ENCODE results near the gene PLGRKT. TPM values are rescaled to one million over a fixed set of nuclear protein-coding genes. Genes with fewer than 3 reads are reported as not detected.
"Not testable (repeated sequence)": the region's sequence is repeated elsewhere in the genome, so short reads cannot be mapped to it uniquely, and the experiment has no call there.

PLGRKT gene
- total RNA-seq, 1 donor from 2014 or later, result 12.4 TPM

- ATAC-seq (no peak), DNase-seq (ENCODE audit: low spot score) (no peak)
Observed at GRCh38 chr9:5453004-5453403, 15.3 kb upstream of the PLGRKT start.

DNA sequence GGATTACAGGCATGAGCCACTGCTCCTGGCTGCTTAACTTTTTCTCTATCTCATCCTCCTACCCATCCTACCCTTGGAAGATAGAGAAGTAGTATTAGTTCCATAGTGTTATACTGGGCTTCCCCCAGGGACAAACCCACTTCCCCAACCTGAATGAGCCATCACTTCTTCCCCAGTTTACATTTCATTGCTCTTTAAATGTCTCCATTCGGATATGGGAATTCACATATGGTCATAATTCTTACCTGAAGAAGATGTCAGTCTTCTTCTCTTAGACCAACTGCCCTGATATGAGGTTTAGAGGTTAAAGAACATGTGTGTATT, 14.5 kb upstream of the PLGRKT start:
- DNase-seq (ENCODE audit: low spot score) (no peak), ATAC-seq (no peak)

DNA sequence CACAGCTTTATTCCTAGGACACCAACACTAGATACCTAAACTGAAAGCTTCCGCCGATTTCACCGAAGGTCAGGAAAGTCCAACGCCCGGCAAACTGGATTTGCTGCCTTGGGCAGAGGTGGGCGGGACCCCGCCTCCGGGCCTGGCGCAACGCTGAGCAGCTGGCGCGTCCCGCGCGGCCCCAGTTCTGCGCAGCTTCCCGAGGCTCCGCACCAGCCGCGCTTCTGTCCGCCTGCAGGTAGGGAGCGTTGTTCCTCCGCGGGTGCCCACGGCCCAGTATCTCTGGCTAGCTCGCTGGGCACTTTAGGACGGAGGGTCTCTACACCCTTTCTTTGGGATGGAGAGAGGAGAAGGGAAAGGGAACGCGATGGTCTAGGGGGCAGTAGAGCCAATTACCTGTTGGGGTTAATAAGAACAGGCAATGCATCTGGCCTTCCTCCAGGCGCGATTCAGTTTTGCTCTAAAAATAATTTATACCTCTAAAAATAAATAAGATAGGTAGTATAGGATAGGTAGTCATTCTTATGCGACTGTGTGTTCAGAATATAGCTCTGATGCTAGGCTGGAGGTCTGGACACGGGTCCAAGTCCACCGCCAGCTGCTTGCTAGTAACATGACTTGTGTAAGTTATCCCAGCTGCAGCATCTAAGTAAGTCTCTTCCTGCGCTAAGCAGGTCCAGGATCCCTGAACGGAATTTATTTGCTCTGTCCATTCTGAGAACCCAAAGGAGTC, 12.8 kb upstream of the PLGRKT start, which contains the start of gene CD274:
Gene CD274, plus strand, starts transcription at position 184 of the 733 bp plus-strand sequence. CDS start 5,572 bp downstream, outside the sequence.
- peak; percentile 99 for ATAC-seq
- peak; percentile 97 for DNase-seq (ENCODE audit: low spot score)

- ATAC-seq, result no peak
- DNase-seq (ENCODE audit: low spot score), result no peak
Observed at GRCh38 chr9:5449521-5450358, 12.0 kb upstream of the PLGRKT start.

GRCh38 chr9:5448461-5449435, 11.0 kb upstream of the PLGRKT start:
- ATAC-seq (no peak), DNase-seq (ENCODE audit: low spot score) (no peak)

GRCh38 chr9:5448016-5448415, 10.3 kb upstream of the PLGRKT start:
- no peak for ATAC-seq
- no peak for DNase-seq (ENCODE audit: low spot score)

DNA sequence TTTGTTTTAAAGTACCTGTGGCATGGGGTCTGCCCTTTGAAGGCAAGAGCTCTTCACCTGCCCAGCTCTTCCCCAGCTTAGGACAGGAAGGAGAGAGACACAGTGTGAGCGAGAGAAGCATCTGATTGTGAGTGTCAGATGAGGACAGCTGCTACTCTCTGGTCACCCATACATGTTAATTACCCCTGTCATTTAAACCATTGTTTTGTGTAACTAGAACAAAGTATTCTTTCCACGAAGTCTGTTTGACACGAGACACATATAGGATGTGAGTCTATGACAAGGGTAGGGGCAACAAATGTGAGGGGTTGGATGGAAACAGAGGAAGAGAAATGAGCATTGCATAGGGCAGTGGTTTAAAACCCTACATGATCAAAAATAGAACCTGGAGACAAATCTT, 9.6 kb upstream of the PLGRKT start:
- DNase-seq (ENCODE audit: low spot score), result no peak
- ATAC-seq, result no peak

DNA sequence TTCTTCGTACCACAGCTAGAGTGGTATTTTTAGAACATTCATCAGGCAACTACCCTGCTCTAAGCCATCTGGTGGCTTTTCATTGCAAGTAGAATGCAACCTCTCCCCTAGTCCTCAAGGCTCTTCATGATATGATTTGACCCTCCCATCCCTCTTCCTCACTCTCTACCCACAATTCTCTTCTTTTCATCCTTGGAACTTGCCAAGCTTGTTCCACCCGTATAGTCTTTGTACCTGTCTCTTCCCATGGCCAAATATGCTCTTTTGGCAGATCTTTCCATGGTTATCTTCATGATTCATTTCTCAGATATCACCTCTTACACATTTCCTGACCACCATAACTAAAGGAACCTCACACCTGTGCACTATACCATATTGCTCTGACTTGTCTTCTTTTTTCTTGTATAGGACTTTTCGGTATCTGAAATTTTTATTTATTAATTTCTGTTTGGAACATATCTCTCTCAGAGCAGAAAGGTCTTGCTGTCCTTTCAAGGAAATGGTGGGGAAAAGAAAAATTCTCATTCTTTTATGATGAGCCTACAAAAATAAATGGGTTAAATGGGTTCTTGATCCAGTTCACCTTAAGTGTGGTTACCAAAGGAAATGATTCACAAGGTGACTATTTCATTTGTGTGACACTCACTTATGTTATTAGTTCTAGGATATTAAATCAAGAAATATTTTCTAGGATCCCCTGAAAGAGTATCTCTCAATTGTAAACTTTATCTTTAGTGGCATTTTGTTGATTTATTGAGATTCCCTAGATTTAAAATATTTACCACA, 8.9 kb upstream of the PLGRKT start:
- ATAC-seq, result no peak
- no peak for DNase-seq (ENCODE audit: low spot score)

DNA sequence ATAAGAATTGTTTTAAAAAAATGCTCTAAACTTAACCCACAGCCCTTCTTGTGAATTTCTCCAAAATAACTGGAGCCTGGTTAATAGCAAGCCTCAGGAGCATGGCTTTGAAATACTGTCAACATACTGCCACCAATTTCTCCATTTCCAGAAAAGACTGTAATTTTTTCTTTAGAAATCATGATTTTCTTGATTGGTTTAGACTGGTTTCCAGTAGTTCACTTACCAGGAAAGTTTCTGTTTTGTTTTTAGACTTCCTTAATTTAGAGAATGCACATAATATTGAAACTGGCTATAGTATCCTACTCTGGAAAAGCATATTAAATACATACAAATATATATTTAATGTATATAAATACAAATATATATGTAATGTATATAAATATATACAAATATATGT, 8.2 kb upstream of the PLGRKT start:
- DNase-seq (ENCODE audit: low spot score) (no peak), ATAC-seq (no peak)

- not testable (repeated sequence) for ATAC-seq; DNase-seq (ENCODE audit: low spot score)
Observed at GRCh38 chr9:5445096-5445495, 7.4 kb upstream of the PLGRKT start.

DNA sequence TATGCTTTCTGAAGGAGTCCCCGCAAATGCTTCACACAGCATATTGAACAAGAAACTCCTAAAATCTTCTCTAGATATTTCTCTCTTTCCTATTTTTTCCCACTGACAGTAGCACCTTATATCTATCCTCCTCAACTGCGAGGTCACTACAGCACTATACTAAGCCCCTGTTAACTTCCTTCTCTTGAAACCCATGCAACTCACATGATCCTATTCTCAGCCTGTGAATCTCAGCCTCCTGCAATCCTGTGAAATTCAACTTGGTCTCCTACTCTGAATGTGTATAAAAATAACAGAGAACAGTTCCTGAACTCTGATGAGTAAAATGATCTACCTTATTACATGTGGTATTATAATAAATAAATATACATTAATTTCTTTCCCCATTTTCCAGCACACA, 6.1 kb upstream of the PLGRKT start:
- no peak for DNase-seq (ENCODE audit: low spot score)
- ATAC-seq, result no peak

GRCh38 chr9:5442400-5443011, 4.8 kb upstream of the PLGRKT start:
- peak; percentile 72 for ATAC-seq
- peak; percentile 63 for DNase-seq (ENCODE audit: low spot score)

- no peak for DNase-seq (ENCODE audit: low spot score)
- ATAC-seq, result no peak
Observed at GRCh38 chr9:5441043-5441442, 3.3 kb upstream of the PLGRKT start.

GRCh38 chr9:5440426-5440825, 2.7 kb upstream of the PLGRKT start:
- no peak for ATAC-seq
- DNase-seq (ENCODE audit: low spot score), result no peak

- ATAC-seq, result no peak
- DNase-seq (ENCODE audit: low spot score), result no peak
Observed at GRCh38 chr9:5438301-5439162, 807 bp upstream of the PLGRKT start.

DNA sequence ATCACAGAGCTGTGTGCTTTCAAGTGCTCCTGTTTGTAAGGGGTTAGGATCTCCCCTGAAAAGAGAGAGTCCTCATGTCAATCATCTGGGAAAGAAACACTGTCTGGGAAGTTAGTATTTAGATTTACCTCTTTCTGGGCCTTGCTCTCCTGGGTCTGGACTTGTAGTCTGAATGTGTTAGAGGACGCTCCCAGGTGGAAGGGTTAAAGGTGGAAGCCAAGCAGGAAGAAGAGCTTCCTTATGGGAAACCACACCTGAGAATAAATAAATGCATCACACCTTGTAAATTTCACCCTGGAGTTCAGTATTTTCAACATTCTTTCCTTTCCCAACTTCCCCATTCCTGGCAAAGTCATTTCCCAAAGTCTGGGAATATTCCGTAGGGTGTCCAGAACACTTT, 1.3 kb downstream of the PLGRKT start:
- DNase-seq (ENCODE audit: low spot score), result no peak
- ATAC-seq, result no peak

DNA sequence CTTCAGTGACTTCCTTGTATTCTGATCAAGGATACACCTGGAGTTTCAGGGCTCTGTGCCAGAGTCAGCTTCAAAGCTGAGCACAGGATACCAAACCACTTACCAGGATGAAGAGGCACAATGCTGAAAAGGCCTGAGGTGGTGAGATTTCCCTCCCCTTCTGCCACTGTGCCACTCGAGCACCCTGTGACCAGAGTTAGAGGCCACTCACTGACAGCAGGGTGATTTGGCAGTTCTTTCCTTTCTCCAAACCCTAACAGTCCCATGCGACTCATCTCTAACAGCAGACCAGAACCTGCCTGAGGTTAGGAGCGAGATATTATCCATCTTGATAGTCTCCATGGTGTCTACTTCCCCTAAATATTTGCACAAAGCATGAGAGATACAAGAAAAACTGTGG, 1.8 kb downstream of the PLGRKT start:
- DNase-seq (ENCODE audit: low spot score), result no peak
- no peak for ATAC-seq

DNA sequence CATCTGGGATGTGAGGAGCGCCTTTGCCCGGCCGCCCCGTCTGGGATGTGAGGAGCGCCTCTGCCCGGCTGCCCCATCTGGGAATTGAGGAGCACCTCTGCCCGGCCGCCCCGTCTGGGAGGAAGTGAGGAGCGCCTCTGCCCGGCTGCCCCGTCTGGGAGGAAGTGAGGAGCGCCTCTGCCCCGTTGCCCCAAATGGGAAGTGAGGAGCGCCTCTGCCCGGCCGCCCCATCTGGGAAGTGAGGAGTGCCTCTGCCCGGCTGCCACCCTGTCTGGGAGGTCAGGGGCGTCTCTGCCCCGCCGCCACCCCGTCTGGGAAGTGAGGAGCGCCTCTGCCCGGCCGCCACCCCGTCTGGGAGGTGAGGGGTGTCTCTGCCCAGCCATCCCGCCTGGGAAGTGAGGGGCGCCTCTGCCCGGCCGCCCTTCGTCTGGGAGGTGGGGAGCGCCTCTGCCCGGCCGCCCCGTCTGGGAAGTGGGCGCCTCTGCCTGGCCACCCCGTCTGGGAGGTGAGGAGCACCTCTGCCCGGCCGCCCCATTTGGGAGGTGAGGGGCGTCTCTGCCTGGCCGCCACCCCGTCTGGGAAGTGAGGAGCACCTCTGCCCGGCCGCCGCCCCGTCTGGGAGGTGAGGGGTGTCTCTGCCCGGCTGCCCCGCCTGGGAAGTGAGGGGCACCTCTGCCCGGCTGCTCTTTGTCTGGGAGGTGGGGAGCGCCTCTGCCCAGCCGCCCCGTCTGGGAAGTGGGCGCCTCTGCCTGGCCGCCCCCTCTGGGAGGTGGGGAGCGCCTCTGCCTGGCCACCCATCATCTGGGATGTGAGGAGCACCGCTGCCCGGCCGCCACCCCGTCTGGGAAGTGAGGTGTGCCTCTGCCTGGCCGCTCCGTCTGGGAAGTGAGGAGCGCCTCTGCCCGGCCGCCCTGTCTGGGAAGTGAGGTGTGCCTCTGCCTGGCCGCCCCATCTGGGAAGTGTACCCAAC, 3.6 kb downstream of the PLGRKT start:
- not testable (repeated sequence) for ATAC-seq; DNase-seq (ENCODE audit: low spot score)
